SK-N-SH treated with all-trans-retinoic acid at 6 μM for 48 hours (cell line): ENCODE data around the gene GAS5.

Source experiments
- ATAC-seq: fragments of 200-7000 bp; cut with Tn5 transposase; 3 replicates; pipeline ENCODE4 v1.9.1; 2020; ENCODE audit warnings: mild to moderate bottlenecking, moderate library complexity
- ARNTL ChIP-seq: fragments of 450-650 bp; formaldehyde crosslinking; IDR thresholded peaks from 2 replicates; pipeline ENCODE4 v1.5.0; 2020; ENCODE audit warnings: low read depth, mild to moderate bottlenecking, moderate library complexity, borderline replicate concordance
- BACH2 ChIP-seq: fragments of 250-450 bp; sonication (Bioruptor Pico); IDR thresholded peaks from 2 replicates; pipeline ENCODE4 v1.9.0; 2021; ENCODE audit warnings: mild to moderate bottlenecking, borderline replicate concordance
- CSDC2 ChIP-seq: fragments of 250-450 bp; sonication (Bioruptor Pico); IDR thresholded peaks from 2 replicates; pipeline ENCODE4 v1.5.0; 2020; ENCODE audit warnings: mild to moderate bottlenecking, moderate library complexity
- GLIS3 ChIP-seq: fragments of 250-450 bp; sonication (Bioruptor Pico); IDR thresholded peaks from 2 replicates; pipeline ENCODE4 v1.5.0; 2020; ENCODE audit warnings: mild to moderate bottlenecking, moderate library complexity
- ISL1 ChIP-seq: fragments of 250-450 bp; sonication (Bioruptor Pico); IDR thresholded peaks from 2 replicates; pipeline ENCODE4 v2.1.2; 2022; ENCODE audit warnings: mild to moderate bottlenecking, moderate library complexity
- OSR1 ChIP-seq: fragments of 250-450 bp; sonication (Bioruptor Pico); IDR thresholded peaks from 2 replicates; pipeline ENCODE4 v1.8.0; 2022; ENCODE audit warnings: moderate library complexity, mild to moderate bottlenecking, inconsistent platforms
- PPARA ChIP-seq: fragments of 250-450 bp; sonication (Bioruptor Pico); IDR thresholded peaks from 2 replicates; pipeline ENCODE4 v1.5.0; 2020; ENCODE audit warnings: mild to moderate bottlenecking, borderline replicate concordance
- RARB ChIP-seq: fragments of 250-450 bp; sonication (Bioruptor Pico); IDR thresholded peaks from 2 replicates; pipeline ENCODE4 v1.8.0; 2021; ENCODE audit warnings: mild to moderate bottlenecking, moderate library complexity
- SNAI2 ChIP-seq: fragments of 250-450 bp; sonication (Bioruptor Pico); IDR thresholded peaks from 2 replicates; pipeline ENCODE4 v1.5.0; 2020; ENCODE audit warnings: mild to moderate bottlenecking, moderate library complexity
- TCF4 ChIP-seq: fragments of 250-450 bp; sonication (Bioruptor Pico); IDR thresholded peaks from 2 replicates; pipeline ENCODE4 v1.8.0; 2021; ENCODE audit warnings: mild to moderate bottlenecking, moderate library complexity, borderline replicate concordance
- TOX ChIP-seq: fragments of 250-450 bp; sonication (Bioruptor Pico); IDR thresholded peaks from 2 replicates; pipeline ENCODE4 v1.8.0; 2021; ENCODE audit warnings: mild to moderate bottlenecking, moderate library complexity, borderline replicate concordance
- ZC3H10 ChIP-seq: fragments of 250-450 bp; sonication (Bioruptor Pico); IDR thresholded peaks from 2 replicates; pipeline ENCODE4 v1.5.1; 2021; ENCODE audit warnings: mild to moderate bottlenecking, moderate library complexity
- ZFP3 ChIP-seq: fragments of 250-450 bp; sonication (Bioruptor Pico); IDR thresholded peaks from 2 replicates; pipeline ENCODE4 v1.5.0; 2020; ENCODE audit warnings: mild to moderate bottlenecking, moderate library complexity
- ZNF70 ChIP-seq: fragments of 450-650 bp; formaldehyde crosslinking; IDR thresholded peaks from 2 replicates; pipeline ENCODE4 v1.5.0; 2020; ENCODE audit warnings: mild to moderate bottlenecking, moderate library complexity
- ZNF8 ChIP-seq: fragments of 450-650 bp; formaldehyde crosslinking; IDR thresholded peaks from 2 replicates; pipeline ENCODE4 v1.5.0; 2020; ENCODE audit warnings: mild to moderate bottlenecking, moderate library complexity
- TF ChIP-seq, protein P1 (sequence below): fragments of 250-450 bp; sonication (Bioruptor Pico); IDR thresholded peaks from 2 replicates; pipeline ENCODE4 v1.8.0; 2021; ENCODE audit warnings: low read depth, mild to moderate bottlenecking, moderate library complexity, borderline replicate concordance
- TF ChIP-seq, protein P2 (sequence below): fragments of 250-450 bp; sonication (Bioruptor Pico); IDR thresholded peaks from 2 replicates; pipeline ENCODE4 v1.8.0; 2020; ENCODE audit warnings: mild to moderate bottlenecking, moderate library complexity, borderline replicate concordance
- TF ChIP-seq, protein P3 (sequence below): fragments of 250-450 bp; sonication (Bioruptor Pico); IDR thresholded peaks from 2 replicates; pipeline ENCODE4 v1.5.1; 2020; ENCODE audit warnings: low read depth, mild to moderate bottlenecking, moderate library complexity
- TF ChIP-seq, protein P4 (sequence below): fragments of 250-450 bp; sonication (Bioruptor Pico); IDR thresholded peaks from 2 replicates; pipeline ENCODE4 v1.5.1; 2021; ENCODE audit warnings: mild to moderate bottlenecking, moderate library complexity
- TF ChIP-seq, protein P5 (sequence below): fragments of 250-450 bp; sonication (Bioruptor Pico); IDR thresholded peaks from 2 replicates; pipeline ENCODE4 v1.5.0; 2020; ENCODE audit warnings: mild to moderate bottlenecking, moderate library complexity

GAS5 gene

DNA sequence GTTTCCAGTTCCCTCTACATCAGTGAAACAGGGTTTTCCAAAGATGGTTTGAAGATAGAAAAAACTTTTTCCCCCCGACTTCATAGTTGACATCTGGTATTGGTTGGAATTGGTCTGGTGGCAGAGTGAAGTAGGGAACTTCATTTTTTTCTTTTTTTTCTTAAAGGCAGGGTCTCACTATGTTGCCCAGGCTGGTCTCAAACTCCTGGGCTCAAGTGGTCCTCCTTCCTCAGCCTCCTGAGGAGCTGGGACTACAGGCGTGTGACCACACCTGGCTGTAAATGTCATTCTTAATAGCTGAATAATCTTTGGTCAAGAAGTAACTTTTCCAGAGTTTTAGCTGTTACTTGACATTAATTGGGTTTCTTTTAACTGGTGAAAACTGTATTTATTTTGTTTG lies 22.1 kb upstream of the GAS5 start:
- no peak for ATAC-seq
- TF ChIP-seq ZNF70 (CRISPR knock-in tag) (no peak), RARB (no peak), ISL1 (CRISPR knock-in tag) (no peak), GLIS3 (no peak), ZNF8 (no peak), BACH2 (no peak)
- TF ChIP-seq, protein P1, sequence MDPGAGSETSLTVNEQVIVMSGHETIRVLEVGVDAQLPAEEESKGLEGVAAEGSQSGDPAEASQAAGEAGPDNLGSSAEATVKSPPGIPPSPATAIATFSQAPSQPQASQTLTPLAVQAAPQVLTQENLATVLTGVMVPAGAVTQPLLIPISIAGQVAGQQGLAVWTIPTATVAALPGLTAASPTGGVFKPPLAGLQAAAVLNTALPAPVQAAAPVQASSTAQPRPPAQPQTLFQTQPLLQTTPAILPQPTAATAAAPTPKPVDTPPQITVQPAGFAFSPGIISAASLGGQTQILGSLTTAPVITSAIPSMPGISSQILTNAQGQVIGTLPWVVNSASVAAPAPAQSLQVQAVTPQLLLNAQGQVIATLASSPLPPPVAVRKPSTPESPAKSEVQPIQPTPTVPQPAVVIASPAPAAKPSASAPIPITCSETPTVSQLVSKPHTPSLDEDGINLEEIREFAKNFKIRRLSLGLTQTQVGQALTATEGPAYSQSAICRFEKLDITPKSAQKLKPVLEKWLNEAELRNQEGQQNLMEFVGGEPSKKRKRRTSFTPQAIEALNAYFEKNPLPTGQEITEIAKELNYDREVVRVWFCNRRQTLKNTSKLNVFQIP (CRISPR knock-in tag), result no peak
- TF ChIP-seq, protein P2, sequence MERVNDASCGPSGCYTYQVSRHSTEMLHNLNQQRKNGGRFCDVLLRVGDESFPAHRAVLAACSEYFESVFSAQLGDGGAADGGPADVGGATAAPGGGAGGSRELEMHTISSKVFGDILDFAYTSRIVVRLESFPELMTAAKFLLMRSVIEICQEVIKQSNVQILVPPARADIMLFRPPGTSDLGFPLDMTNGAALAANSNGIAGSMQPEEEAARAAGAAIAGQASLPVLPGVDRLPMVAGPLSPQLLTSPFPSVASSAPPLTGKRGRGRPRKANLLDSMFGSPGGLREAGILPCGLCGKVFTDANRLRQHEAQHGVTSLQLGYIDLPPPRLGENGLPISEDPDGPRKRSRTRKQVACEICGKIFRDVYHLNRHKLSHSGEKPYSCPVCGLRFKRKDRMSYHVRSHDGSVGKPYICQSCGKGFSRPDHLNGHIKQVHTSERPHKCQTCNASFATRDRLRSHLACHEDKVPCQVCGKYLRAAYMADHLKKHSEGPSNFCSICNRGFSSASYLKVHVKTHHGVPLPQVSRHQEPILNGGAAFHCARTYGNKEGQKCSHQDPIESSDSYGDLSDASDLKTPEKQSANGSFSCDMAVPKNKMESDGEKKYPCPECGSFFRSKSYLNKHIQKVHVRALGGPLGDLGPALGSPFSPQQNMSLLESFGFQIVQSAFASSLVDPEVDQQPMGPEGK (CRISPR knock-in tag), result no peak

DNA sequence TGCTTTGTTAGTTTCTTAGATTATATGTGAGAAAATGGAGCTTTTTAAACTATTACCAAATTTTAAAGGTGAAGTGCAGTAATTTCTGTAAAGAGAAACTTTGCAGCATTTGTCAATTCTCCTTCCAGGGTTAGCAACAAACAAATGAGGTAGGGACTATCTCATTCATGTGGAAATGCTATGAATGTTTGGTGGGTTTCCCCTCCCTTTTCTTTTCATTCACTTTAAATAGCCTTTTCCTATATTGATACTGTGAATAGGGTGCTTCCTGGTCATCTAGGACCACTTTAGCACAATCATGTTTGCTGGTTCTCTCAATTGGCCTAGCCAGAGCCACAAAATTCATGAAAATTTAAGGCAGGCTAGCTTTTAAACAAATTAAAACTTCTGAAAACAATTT lies 21.0 kb upstream of the GAS5 start:
- no peak for ATAC-seq
- TF ChIP-seq TOX (no peak), ISL1 (CRISPR knock-in tag) (no peak), TCF4 (no peak), ARNTL (CRISPR knock-in tag) (no peak), PPARA (CRISPR knock-in tag) (no peak), CSDC2 (CRISPR knock-in tag) (no peak), GLIS3 (no peak), ZFP3 (CRISPR knock-in tag) (no peak), ZNF8 (no peak), SNAI2 (CRISPR knock-in tag) (no peak), ZNF70 (CRISPR knock-in tag) (no peak), ZC3H10 (CRISPR knock-in tag) (no peak), RARB (no peak), OSR1 (CRISPR knock-in tag) (no peak)
- TF ChIP-seq, protein P3, sequence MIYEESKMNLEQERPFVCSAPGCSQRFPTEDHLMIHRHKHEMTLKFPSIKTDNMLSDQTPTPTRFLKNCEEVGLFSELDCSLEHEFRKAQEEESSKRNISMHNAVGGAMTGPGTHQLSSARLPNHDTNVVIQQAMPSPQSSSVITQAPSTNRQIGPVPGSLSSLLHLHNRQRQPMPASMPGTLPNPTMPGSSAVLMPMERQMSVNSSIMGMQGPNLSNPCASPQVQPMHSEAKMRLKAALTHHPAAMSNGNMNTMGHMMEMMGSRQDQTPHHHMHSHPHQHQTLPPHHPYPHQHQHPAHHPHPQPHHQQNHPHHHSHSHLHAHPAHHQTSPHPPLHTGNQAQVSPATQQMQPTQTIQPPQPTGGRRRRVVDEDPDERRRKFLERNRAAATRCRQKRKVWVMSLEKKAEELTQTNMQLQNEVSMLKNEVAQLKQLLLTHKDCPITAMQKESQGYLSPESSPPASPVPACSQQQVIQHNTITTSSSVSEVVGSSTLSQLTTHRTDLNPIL, result no peak
- TF ChIP-seq, protein P4, sequence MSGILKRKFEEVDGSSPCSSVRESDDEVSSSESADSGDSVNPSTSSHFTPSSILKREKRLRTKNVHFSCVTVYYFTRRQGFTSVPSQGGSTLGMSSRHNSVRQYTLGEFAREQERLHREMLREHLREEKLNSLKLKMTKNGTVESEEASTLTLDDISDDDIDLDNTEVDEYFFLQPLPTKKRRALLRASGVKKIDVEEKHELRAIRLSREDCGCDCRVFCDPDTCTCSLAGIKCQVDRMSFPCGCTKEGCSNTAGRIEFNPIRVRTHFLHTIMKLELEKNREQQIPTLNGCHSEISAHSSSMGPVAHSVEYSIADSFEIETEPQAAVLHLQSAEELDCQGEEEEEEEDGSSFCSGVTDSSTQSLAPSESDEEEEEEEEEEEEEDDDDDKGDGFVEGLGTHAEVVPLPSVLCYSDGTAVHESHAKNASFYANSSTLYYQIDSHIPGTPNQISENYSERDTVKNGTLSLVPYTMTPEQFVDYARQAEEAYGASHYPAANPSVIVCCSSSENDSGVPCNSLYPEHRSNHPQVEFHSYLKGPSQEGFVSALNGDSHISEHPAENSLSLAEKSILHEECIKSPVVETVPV (CRISPR knock-in tag), result no peak
- TF ChIP-seq, protein P1 (CRISPR knock-in tag), result no peak
- TF ChIP-seq, protein P2 (CRISPR knock-in tag), result no peak
- TF ChIP-seq, protein P5, sequence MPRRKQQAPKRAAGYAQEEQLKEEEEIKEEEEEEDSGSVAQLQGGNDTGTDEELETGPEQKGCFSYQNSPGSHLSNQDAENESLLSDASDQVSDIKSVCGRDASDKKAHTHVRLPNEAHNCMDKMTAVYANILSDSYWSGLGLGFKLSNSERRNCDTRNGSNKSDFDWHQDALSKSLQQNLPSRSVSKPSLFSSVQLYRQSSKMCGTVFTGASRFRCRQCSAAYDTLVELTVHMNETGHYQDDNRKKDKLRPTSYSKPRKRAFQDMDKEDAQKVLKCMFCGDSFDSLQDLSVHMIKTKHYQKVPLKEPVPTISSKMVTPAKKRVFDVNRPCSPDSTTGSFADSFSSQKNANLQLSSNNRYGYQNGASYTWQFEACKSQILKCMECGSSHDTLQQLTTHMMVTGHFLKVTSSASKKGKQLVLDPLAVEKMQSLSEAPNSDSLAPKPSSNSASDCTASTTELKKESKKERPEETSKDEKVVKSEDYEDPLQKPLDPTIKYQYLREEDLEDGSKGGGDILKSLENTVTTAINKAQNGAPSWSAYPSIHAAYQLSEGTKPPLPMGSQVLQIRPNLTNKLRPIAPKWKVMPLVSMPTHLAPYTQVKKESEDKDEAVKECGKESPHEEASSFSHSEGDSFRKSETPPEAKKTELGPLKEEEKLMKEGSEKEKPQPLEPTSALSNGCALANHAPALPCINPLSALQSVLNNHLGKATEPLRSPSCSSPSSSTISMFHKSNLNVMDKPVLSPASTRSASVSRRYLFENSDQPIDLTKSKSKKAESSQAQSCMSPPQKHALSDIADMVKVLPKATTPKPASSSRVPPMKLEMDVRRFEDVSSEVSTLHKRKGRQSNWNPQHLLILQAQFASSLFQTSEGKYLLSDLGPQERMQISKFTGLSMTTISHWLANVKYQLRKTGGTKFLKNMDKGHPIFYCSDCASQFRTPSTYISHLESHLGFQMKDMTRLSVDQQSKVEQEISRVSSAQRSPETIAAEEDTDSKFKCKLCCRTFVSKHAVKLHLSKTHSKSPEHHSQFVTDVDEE (CRISPR knock-in tag), result no peak
